MM.1S (cell line): ENCODE data around the gene ZDHHC1.

Experiments
- DNase-seq: peaks from one replicate; pipeline ENCODE4 v3.0.0-alpha.2; 2015
- H2AFZ ChIP-seq: fragments of 300-600 bp; sonication (generic); 2 replicates; pipeline ENCODE4 v1.6.0; 2016; ENCODE audit warnings: antibody characterized with exemption, low read length
- H3F3A ChIP-seq: fragments of 300-600 bp; sonication (generic); 2 replicates; pipeline ENCODE4 v1.6.1; 2016; ENCODE audit warnings: mild to moderate bottlenecking, antibody characterized with exemption, low read length, moderate library complexity, mixed read lengths; ENCODE audit not compliant: insufficient read depth
- H3K27ac ChIP-seq: fragments of 300-600 bp; sonication (generic); 2 replicates; pipeline ENCODE4 v1.5.1; 2016; ENCODE audit warnings: mild to moderate bottlenecking, low read length
- H3K27me3 ChIP-seq: fragments of 300-600 bp; sonication (generic); replicated peaks from 2 replicates; pipeline ENCODE4 v1.6.0; 2016; ENCODE audit warnings: low read length; ENCODE audit not compliant: insufficient read depth
- H3K36me3 ChIP-seq: fragments of 300-600 bp; sonication (generic); replicated peaks from 2 replicates; pipeline ENCODE4 v1.6.1; 2016; ENCODE audit warnings: mild to moderate bottlenecking, low read length, mixed read lengths; ENCODE audit not compliant: insufficient read depth
- H3K4me1 ChIP-seq: fragments of 300-600 bp; sonication (generic); 2 replicates; pipeline ENCODE4 v1.6.1; 2016; ENCODE audit warnings: low read length, mixed read lengths
- H3K4me2 ChIP-seq: fragments of 300-600 bp; sonication (generic); 2 replicates; pipeline ENCODE4 v1.6.0; 2016; ENCODE audit warnings: low read depth, low read length
- H3K4me3 ChIP-seq: fragments of 300-600 bp; sonication (generic); 2 replicates; pipeline ENCODE4 v1.5.1; 2016; ENCODE audit warnings: low read length, mixed read lengths
- H3K79me2 ChIP-seq: fragments of 300-600 bp; sonication (generic); 2 replicates; pipeline ENCODE4 v1.6.1; 2016; ENCODE audit warnings: mixed run types, low read length, mixed read lengths
- H3K9ac ChIP-seq: fragments of 300-600 bp; sonication (generic); 2 replicates; pipeline ENCODE4 v1.6.1; 2016; ENCODE audit warnings: low read length, mixed read lengths
- H3K9me2 ChIP-seq: fragments of 300-600 bp; sonication (generic); replicated peaks from 2 replicates; pipeline ENCODE4 v1.6.1; 2016; ENCODE audit warnings: mild to moderate bottlenecking, low read length, mixed read lengths; ENCODE audit not compliant: insufficient read depth
- H3K9me3 ChIP-seq: fragments of 300-600 bp; sonication (generic); replicated peaks from 2 replicates; pipeline ENCODE4 v1.6.1; 2016; ENCODE audit warnings: mild to moderate bottlenecking, low read length, mixed read lengths; ENCODE audit not compliant: insufficient read depth
- H4K20me1 ChIP-seq: fragments of 300-600 bp; sonication (generic); 2 replicates; pipeline ENCODE4 v1.6.1; 2016; ENCODE audit warnings: mild to moderate bottlenecking, low read length, moderate library complexity, mixed read lengths; ENCODE audit not compliant: insufficient read depth
- EZH2 ChIP-seq: fragments of 300-600 bp; sonication (generic); optimal IDR thresholded peaks from 2 replicates; pipeline ENCODE3; 2017; ENCODE audit warnings: low read depth, mild to moderate bottlenecking, antibody characterized with exemption, low read length, mixed read lengths
- EZH2phosphoT487 ChIP-seq: fragments of 300-600 bp; sonication (generic); IDR thresholded peaks from 2 replicates; pipeline ENCODE4 v1.6.1; 2018; ENCODE audit warnings: antibody characterized with exemption, low read length
- TF ChIP-seq, protein P1 (sequence below): fragments of 300-600 bp; sonication (generic); IDR thresholded peaks from 2 replicates; pipeline ENCODE4 v1.5.1; 2016; ENCODE audit warnings: antibody characterized with exemption, low read length, mixed read lengths

ZDHHC1 gene

DNA sequence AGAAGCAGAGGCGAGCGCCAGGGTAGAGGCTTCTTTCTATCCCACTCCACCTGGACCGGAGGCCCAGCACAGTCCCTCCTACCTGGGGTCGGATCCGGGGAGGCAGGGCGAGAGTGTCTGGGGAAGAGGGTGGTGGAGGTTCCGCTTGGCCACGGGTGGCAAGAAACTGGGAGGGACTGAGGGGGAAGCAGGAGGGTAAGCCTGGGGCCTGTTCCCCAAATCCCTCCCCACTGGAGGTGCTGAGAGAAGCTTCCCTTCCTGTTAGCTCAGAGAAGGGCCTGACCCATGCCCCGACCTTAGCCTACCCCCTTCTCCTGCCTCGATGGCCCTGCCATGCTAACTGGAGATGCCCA lies 21.2 kb downstream of the ZDHHC1 start:
- Histone ChIP-seq H3K4me3 (no peak overlapping the region), H3K9me2 (no peaks in the 10 kb centered on the region), H3K36me3 (no peaks in the 10 kb centered on the region), H3F3A (no peaks in the 10 kb centered on the region), H3K27me3 (peaks cover 36% of the 10 kb centered on the region), H3K4me2 (no peak overlapping the region), H3K4me1 (no peaks in the 10 kb centered on the region), H3K9ac (no peak overlapping the region), H3K9me3 (no peaks in the 10 kb centered on the region), H4K20me1 (no peaks in the 10 kb centered on the region), H3K79me2 (no peaks in the 10 kb centered on the region), H3K27ac (no peak overlapping the region), H2AFZ (no peak overlapping the region)
- no peak for DNase-seq
- TF ChIP-seq, protein P1, sequence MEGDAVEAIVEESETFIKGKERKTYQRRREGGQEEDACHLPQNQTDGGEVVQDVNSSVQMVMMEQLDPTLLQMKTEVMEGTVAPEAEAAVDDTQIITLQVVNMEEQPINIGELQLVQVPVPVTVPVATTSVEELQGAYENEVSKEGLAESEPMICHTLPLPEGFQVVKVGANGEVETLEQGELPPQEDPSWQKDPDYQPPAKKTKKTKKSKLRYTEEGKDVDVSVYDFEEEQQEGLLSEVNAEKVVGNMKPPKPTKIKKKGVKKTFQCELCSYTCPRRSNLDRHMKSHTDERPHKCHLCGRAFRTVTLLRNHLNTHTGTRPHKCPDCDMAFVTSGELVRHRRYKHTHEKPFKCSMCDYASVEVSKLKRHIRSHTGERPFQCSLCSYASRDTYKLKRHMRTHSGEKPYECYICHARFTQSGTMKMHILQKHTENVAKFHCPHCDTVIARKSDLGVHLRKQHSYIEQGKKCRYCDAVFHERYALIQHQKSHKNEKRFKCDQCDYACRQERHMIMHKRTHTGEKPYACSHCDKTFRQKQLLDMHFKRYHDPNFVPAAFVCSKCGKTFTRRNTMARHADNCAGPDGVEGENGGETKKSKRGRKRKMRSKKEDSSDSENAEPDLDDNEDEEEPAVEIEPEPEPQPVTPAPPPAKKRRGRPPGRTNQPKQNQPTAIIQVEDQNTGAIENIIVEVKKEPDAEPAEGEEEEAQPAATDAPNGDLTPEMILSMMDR, result no peak
- no peak for TF ChIP-seq EZH2phosphoT487

DNA sequence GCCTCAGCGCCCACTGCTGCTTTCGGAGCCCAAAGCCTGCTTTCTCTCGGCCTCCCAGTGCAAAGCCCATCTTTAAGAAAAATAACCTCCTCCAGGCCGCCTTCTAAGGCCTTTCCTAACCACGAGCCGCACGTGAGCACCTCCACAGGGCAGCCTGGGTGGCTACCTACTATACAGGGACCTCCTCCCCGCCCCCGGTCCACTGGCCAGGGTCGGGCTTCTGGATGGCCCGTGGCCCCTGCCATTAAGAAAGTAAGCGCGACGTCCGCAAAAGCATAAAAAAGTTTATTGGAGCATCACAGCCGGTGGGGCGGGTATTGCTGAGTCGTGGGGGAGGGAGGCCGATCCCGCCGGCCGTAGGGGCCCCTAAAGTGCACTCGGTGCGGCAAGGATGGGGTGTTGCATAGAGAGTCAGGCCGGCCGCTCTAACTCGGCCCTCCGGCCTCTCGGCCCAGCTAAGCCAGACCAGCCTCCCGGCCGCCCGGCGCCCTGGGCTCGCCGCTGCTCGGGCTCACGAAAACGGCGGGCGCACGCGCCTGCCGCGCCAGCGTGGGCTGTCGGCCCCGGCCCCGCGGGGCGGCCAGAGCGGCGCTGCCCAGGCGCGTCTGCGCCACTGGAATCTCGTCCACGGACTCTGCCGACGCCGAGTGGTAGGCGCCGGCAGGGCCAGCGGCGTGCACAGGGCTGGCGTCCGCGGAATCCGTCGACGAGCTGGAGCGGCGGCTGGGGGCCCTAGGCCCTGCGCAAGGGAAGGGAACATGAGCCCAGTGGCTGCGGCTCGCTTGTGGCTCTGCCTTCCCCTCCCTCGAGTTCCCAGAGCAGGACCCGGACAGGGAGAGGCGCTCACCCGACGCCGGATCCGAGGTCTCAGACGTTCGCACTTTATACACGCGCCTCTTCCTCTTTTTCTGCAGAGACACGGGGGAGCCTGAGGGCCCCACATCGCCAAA lies 21.8 kb downstream of the ZDHHC1 start:
- H3K4me1 ChIP-seq, result no peaks in the 10 kb centered on the region
- no peaks in the 10 kb centered on the region for H3K79me2 ChIP-seq
- no peaks in the 10 kb centered on the region for H3K9me2 ChIP-seq
- H3K4me3 ChIP-seq, result no peak overlapping the region
- H3K36me3 ChIP-seq, result no peaks in the 10 kb centered on the region
- no peak overlapping the region for H2AFZ ChIP-seq
- DNase-seq, result no peak
- H3K27ac ChIP-seq, result no peak overlapping the region
- peaks cover 36% of the 10 kb centered on the region for H3K27me3 ChIP-seq
- H3F3A ChIP-seq, result no peaks in the 10 kb centered on the region
- no peak overlapping the region for H3K4me2 ChIP-seq
- H4K20me1 ChIP-seq, result no peaks in the 10 kb centered on the region
- no peak overlapping the region for H3K9ac ChIP-seq
- TF ChIP-seq, protein P1, result no peak
- TF ChIP-seq EZH2, result no peak
- no peak; the same call in 1 of the 2 replicates for TF ChIP-seq EZH2phosphoT487
- H3K9me3 ChIP-seq, result no peaks in the 10 kb centered on the region

DNA sequence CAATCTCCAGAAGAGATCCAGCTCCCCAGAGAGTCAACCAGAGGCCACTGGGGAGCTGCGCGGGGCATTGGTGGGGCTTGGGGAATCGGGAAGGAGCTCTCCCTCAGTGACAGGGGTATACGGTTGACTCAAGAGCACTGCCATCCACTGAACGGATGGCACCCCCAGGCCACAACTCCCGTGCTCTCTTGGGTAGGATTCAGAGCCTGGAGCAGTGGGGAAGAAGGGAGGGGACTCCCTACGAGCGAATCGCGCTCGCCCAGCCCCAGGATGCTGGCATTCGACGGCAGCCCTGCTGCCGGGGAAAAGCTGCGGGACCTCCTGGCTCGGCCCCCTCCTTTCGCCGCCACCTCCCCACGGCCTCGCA lies 22.5 kb downstream of the ZDHHC1 start:
- no peaks in the 10 kb centered on the region for H3F3A ChIP-seq
- H3K9me3 ChIP-seq, result no peaks in the 10 kb centered on the region
- H3K9ac ChIP-seq, result no peak overlapping the region
- TF ChIP-seq, protein P1, result no peak
- TF ChIP-seq EZH2, result no peak
- TF ChIP-seq EZH2phosphoT487, result no peak
- no peaks in the 10 kb centered on the region for H3K36me3 ChIP-seq
- H3K4me3 ChIP-seq, result no peak overlapping the region
- H3K79me2 ChIP-seq, result no peaks in the 10 kb centered on the region
- no peak overlapping the region for H3K27ac ChIP-seq
- DNase-seq, result no peak
- H3K9me2 ChIP-seq, result no peaks in the 10 kb centered on the region
- H3K4me1 ChIP-seq, result no peaks in the 10 kb centered on the region
- H3K4me2 ChIP-seq, result peak overlapping the region; percentile 49; the same call in 1 of the 2 replicates
- H4K20me1 ChIP-seq, result no peaks in the 10 kb centered on the region
- no peak overlapping the region for H2AFZ ChIP-seq
- H3K27me3 ChIP-seq, result peaks cover 36% of the 10 kb centered on the region
